ENCODE results near the gene LENG8.

Gene LENG8

GRCh38 chr19:54448774-54449700 is at the start of gene LENG8:
Gene LENG8 (plus strand): TSS chr19:54449199. CDS start chr19:54451345, 2,146 bp downstream.
- peak within 1 kb of the TSS; percentile 99 for H3K27ac Mint-ChIP-seq
- H3K36me3 Mint-ChIP-seq, result peaks cover 12% of the 10 kb centered on the region
- H3K27me3 Mint-ChIP-seq, result no peaks in the 10 kb centered on the region
- peak within 1 kb of the TSS; percentile 100 for H3K4me3 Mint-ChIP-seq
- H3K4me1 Mint-ChIP-seq, result peaks cover 43% of the 10 kb centered on the region
- H3K9me3 Mint-ChIP-seq, result no peaks in the 10 kb centered on the region

GRCh38 chr19:54400913-54401312 is 48.1 kb upstream of the LENG8 start:
- Mint-ChIP-seq H3K27ac (no peak overlapping the region), H3K9me3 (no peaks in the 10 kb centered on the region), H3K4me3 (no peak overlapping the region), H3K27me3 (peaks cover 2% of the 10 kb centered on the region), H3K4me1 (no peaks in the 10 kb centered on the region), H3K36me3 (no peaks in the 10 kb centered on the region)

- H3K27me3 Mint-ChIP-seq, result peaks cover 2% of the 10 kb centered on the region
- no peak overlapping the region for H3K4me3 Mint-ChIP-seq
- no peaks in the 10 kb centered on the region for H3K36me3 Mint-ChIP-seq
- no peak overlapping the region for H3K27ac Mint-ChIP-seq
- no peaks in the 10 kb centered on the region for H3K9me3 Mint-ChIP-seq
- H3K4me1 Mint-ChIP-seq, result no peaks in the 10 kb centered on the region
Observed at GRCh38 chr19:54403054-54403453, 45.9 kb upstream of the LENG8 start.

- H3K36me3 Mint-ChIP-seq, result no peaks in the 10 kb centered on the region
- no peak overlapping the region for H3K27ac Mint-ChIP-seq
- H3K4me3 Mint-ChIP-seq, result no peak overlapping the region
- no peaks in the 10 kb centered on the region for H3K9me3 Mint-ChIP-seq
- H3K27me3 Mint-ChIP-seq, result peaks cover 2% of the 10 kb centered on the region
- no peaks in the 10 kb centered on the region for H3K4me1 Mint-ChIP-seq
Observed at GRCh38 chr19:54405628-54406027, 43.4 kb upstream of the LENG8 start.

- H3K9me3 Mint-ChIP-seq, result no peaks in the 10 kb centered on the region
- peaks cover 4% of the 10 kb centered on the region for H3K27me3 Mint-ChIP-seq
- H3K27ac Mint-ChIP-seq, result no peak overlapping the region
- no peaks in the 10 kb centered on the region for H3K36me3 Mint-ChIP-seq
- no peak overlapping the region for H3K4me3 Mint-ChIP-seq
- no peaks in the 10 kb centered on the region for H3K4me1 Mint-ChIP-seq
Observed at GRCh38 chr19:54407780-54408179, 41.2 kb upstream of the LENG8 start.

GRCh38 chr19:54408456-54409026 is 40.5 kb upstream of the LENG8 start:
- Mint-ChIP-seq H3K27me3 (peaks cover 4% of the 10 kb centered on the region), H3K9me3 (no peaks in the 10 kb centered on the region), H3K27ac (peak overlapping the region; percentile 85), H3K4me1 (no peaks in the 10 kb centered on the region), H3K36me3 (no peaks in the 10 kb centered on the region), H3K4me3 (no peak overlapping the region)

GRCh38 chr19:54411033-54411432 is 38.0 kb upstream of the LENG8 start:
- Mint-ChIP-seq H3K9me3 (peaks cover 5% of the 10 kb centered on the region), H3K27me3 (peaks cover 15% of the 10 kb centered on the region), H3K4me1 (no peaks in the 10 kb centered on the region), H3K36me3 (peaks cover 1% of the 10 kb centered on the region), H3K27ac (peak overlapping the region; percentile 77), H3K4me3 (no peak overlapping the region)

GRCh38 chr19:54412877-54413276 is 36.1 kb upstream of the LENG8 start:
- peaks cover 22% of the 10 kb centered on the region for H3K27me3 Mint-ChIP-seq

GRCh38 chr19:54414156-54414555 is 34.8 kb upstream of the LENG8 start:
- Mint-ChIP-seq H3K27ac (no peak overlapping the region), H3K4me3 (peak overlapping the region; percentile 19), H3K36me3 (peaks cover 1% of the 10 kb centered on the region), H3K9me3 (peaks cover 5% of the 10 kb centered on the region), H3K4me1 (peaks cover 15% of the 10 kb centered on the region), H3K27me3 (peaks cover 25% of the 10 kb centered on the region)

More at GRCh38 chr19:54412877-54413276, 36.1 kb upstream of the LENG8 start:
- no peak overlapping the region for H3K4me3 Mint-ChIP-seq
- peaks cover 5% of the 10 kb centered on the region for H3K9me3 Mint-ChIP-seq
- no peak overlapping the region for H3K27ac Mint-ChIP-seq
- H3K4me1 Mint-ChIP-seq, result peaks cover 9% of the 10 kb centered on the region
- peaks cover 1% of the 10 kb centered on the region for H3K36me3 Mint-ChIP-seq

- Mint-ChIP-seq H3K36me3 (peaks cover 1% of the 10 kb centered on the region), H3K27me3 (peaks cover 29% of the 10 kb centered on the region), H3K4me1 (peaks cover 15% of the 10 kb centered on the region), H3K9me3 (peaks cover 5% of the 10 kb centered on the region), H3K27ac (no peak within 1 kb of the TSS), H3K4me3 (peak within 1 kb of the TSS; percentile 20)
Observed at GRCh38 chr19:54415208-54415900, 33.6 kb upstream of the LENG8 start, which contains the start of gene TTYH1. Gene TTYH1 (plus strand): TSS chr19:54415464. CDS start chr19:54415553, 89 bp downstream.

- Mint-ChIP-seq H3K36me3 (peaks cover 1% of the 10 kb centered on the region), H3K27ac (no peak overlapping the region), H3K4me1 (peaks cover 15% of the 10 kb centered on the region), H3K27me3 (peaks cover 29% of the 10 kb centered on the region), H3K9me3 (peaks cover 5% of the 10 kb centered on the region), H3K4me3 (peak overlapping the region; percentile 20)
Observed at GRCh38 chr19:54415901-54416673, 32.9 kb upstream of the LENG8 start.

- Mint-ChIP-seq H3K4me1 (peaks cover 15% of the 10 kb centered on the region), H3K9me3 (peaks cover 5% of the 10 kb centered on the region), H3K27me3 (peaks cover 27% of the 10 kb centered on the region), H3K4me3 (no peak overlapping the region), H3K27ac (no peak overlapping the region), H3K36me3 (peaks cover 1% of the 10 kb centered on the region)
Observed at GRCh38 chr19:54416695-54417491, 32.1 kb upstream of the LENG8 start.

GRCh38 chr19:54418030-54418929 is 30.7 kb upstream of the LENG8 start:
- Mint-ChIP-seq H3K27me3 (peaks cover 29% of the 10 kb centered on the region), H3K4me3 (peak overlapping the region; percentile 28), H3K27ac (no peak overlapping the region), H3K9me3 (peaks cover 5% of the 10 kb centered on the region), H3K4me1 (peaks cover 15% of the 10 kb centered on the region), H3K36me3 (peaks cover 1% of the 10 kb centered on the region)

Measured in activated naive CD4-positive, alpha-beta T cell treated with anti-CD3 and anti-CD28 coated beads, Interleukin-2, amount 50 U/mL, for 24 hours (primary cell).